ENCODE results near the gene SLC2A14.
"Not testable (repeated sequence)": the region's sequence is repeated elsewhere in the genome, so short reads cannot be mapped to it uniquely, and the experiment has no call there.

The SLC2A14 gene

GRCh38 chr12:7833201-7833600, 39.5 kb downstream of the SLC2A14 start:
- not testable (repeated sequence) for DNase-seq

GRCh38 chr12:7832059-7832696, 40.5 kb downstream of the SLC2A14 start:
- DNase-seq = no peak

DNA sequence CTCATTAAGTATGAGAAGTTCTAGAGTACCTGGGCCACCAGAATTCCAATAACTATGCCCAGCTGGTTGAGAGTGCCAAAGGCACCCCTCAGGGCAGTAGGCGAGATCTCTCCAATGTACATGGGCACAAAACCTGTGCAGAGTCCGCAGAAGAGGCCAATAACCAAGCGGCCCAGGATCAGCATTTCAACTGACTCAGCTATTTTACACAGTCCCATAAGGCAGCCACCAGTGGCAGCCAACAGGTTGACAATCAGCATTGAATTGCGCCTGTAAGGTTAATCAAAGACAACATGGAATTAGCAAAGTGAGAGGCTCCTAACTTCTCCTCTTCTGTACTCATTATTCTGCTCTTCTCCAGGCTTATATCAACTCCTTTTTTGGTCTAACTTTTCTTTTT, 43.0 kb downstream of the SLC2A14 start:
- not testable (repeated sequence) for DNase-seq

GRCh38 chr12:7825754-7826153, 47.0 kb downstream of the SLC2A14 start:
- DNase-seq = not testable (repeated sequence)

DNA sequence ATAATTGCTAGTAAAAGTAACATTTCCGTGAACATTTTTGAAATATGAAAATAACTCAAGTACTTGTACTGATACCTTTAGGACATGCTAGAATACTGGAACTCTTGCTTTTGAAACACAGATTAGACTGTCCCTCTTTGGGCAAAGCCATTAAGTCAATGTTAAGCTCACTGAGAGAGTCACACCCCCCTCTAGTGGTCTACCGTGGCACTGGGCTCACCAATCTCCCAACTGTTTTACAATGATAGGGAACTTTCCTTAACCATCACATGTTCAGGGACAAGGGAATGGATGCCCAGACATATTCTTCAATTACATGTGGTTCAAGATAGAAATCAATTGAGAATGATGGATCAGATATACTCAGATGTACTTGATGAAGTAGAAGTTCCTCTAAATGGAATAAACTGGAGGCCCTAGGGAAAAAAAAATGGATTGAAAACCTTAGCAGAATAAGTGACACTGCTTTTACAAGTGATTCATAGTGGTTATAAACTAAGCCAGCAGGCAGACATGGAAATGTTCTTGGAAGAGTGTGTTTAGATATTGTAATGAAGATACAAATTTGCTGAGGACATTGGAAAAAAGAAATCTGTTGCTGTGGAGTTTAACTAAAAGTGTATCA, 65.7 kb downstream of the SLC2A14 start:
- peak; percentile 33 for DNase-seq

- not testable (repeated sequence) for DNase-seq
Measured at GRCh38 chr12:7806319-7806718, 66.4 kb downstream of the SLC2A14 start.

- no peak for DNase-seq
Measured at GRCh38 chr12:7801460-7801859, 71.3 kb downstream of the SLC2A14 start.

GRCh38 chr12:7798750-7799308, 73.9 kb downstream of the SLC2A14 start:
- DNase-seq = not testable (repeated sequence)

DNA sequence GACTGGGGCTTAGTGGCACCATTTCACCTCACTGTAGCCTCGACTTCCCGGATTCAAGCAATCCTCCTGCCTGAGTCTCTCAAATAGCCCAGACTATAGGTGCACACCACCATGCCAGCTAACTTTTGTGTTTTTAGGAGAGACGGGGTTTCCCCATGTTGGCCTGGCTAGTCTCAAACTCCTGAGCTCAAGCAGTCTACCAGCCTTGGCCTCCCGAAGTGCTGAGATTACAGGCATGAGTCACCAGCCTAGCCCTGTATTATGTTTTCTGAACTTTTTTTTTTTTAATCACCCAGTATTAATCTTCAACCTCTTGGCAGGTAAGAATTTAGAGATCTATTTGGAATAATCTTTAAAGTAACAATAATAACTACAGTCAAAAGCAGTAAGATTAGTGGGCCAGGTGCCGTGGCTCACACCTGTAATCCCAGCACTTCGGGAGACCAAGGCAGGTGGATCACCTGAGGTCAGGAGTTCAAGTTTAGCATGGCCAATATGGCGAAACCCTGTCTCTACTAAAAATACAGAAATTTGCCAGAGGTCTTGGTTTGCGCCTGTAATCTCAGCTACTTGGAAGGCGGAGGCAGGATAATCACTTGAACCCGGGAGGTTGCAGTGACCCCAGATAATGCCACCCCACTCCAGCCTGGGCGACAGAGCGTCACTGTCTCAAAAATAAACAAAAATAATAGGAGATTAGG, 74.9 kb downstream of the SLC2A14 start:
- DNase-seq = no peak

GRCh38 chr12:7797269-7797668, 75.4 kb downstream of the SLC2A14 start:
- not testable (repeated sequence) for DNase-seq

- DNase-seq = no peak
Measured at GRCh38 chr12:7793211-7793610, 79.5 kb downstream of the SLC2A14 start.

DNA sequence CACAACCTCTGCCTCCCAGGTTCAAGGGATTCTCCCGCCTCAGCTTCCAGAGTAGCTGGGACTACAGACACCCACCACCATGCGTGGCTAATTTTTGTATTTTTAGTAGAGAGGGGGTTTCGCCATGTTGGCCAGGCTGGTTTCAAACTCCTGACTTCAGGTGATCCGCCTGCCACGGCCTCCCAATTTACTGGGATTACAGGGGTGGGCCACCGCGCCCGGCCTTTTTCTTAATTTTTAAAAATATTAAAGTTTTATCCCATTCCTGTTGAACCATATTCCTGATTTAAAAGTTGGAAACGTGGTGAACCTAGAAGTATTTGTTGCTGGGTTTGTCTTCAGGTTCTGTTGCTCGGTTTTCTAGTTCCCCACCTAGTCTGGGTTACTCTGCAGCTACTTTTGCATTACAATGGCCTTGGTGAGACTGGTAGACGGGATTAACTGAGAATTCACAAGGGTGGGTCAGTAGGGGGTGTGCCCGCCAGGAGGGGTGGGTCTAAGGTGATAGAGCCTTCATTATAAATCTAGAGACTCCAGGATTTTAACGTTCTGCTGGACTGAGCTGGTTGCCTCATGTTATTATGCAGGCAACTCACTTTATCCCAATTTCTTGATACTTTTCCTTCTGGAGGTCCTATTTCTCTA, 83.7 kb downstream of the SLC2A14 start, which contains the start of gene NANOG:
TSS of gene NANOG (plus strand) at position 519 of the 645 bp plus-strand sequence. CDS start 213 bp downstream, outside the sequence.
- DNase-seq = not testable (repeated sequence)

DNA sequence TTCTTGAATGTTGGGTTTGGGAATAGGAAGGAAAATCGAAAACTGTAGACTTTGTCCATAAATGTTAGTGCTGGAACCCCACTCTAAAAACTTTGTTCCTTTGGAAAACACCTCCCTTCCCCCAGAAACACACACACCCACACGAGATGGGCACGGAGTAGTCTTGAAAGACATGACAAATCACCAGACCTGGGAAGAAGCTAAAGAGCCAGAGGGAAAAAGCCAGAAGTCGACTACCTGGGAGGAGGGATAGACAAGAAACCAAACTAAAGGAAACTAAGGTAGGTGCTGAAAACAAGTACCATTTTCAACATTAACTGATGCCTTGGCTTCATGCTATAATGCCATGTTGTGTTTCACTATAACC, 84.4 kb downstream of the SLC2A14 start:
- DNase-seq = no peak

DNA sequence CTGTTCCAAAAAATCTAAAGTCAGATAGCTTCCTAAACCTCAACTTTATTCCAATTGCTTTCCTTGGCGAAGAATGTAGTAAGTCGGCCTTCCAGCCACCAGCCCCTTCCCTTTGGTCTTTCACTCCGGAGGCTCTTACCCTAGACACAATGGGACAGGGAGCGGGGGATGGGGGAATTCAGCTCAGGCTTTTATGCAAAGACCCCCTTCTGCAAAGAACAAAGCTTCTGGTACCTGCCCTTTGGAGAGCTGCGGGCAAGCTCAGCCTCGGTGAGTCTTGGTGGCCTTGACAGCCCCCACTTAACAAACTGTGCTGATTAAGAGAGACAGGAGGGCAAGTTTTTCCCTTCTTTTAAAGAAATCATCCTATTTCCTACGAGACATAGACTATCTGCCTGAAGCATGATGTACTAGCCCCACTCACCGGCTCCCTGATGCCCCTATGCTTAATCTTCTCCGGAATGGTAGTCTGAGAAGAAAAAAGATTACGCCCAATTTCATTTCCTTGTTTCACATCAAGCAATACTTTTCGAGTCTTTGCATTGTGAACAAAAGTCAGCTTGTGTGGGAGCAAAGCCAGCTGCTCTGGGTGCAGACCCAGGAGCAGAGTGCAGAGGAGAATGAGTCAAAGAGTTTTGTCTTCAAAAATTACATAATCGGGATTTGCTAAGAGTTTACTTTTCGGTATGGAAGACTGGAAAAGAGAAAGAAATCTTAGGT, 85.0 kb downstream of the SLC2A14 start:
- DNase-seq = no peak

DNA sequence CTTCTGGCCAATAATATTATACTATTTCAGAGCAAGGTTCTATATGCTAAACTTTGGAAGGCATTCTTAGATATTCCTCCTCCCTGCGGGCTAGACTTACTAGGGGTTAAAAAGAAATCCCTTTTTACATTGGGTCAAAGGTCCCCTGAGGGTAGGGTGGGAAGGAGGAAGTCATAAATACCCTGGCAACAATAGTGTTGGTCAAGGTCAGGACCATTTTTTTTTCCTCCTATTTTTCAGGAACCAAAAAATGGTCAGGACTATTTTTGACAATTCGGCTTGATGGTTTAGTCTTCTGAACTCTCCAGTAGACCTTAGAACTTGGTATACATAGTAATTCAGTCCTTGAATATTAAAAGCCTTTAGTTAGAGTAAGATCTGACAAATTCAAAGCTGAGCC, 88.0 kb downstream of the SLC2A14 start:
- DNase-seq = no peak

DNA sequence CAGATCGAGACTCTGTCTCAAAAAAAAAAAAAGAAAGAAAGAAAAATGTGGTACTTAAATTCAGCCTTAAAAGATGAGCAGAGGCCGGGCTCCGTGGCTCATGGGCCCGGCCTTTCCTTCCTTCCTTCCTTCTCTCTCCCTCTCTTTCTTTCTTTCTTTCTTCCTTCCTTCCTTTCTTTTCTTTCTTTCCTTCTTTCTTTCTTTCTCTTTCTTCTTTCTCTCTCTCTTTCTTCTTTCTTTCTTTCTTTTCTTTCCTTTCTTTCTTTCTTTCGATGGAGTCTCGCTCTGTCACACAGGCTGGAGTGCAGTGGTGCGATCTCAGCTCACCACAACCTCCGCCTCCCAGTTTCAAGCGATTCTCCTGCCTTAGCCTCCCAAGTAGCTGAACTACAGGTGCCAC, 89.3 kb downstream of the SLC2A14 start:
- not testable (repeated sequence) for DNase-seq

GRCh38 chr12:7782055-7782454, 90.7 kb downstream of the SLC2A14 start:
- DNase-seq = no peak

DNA sequence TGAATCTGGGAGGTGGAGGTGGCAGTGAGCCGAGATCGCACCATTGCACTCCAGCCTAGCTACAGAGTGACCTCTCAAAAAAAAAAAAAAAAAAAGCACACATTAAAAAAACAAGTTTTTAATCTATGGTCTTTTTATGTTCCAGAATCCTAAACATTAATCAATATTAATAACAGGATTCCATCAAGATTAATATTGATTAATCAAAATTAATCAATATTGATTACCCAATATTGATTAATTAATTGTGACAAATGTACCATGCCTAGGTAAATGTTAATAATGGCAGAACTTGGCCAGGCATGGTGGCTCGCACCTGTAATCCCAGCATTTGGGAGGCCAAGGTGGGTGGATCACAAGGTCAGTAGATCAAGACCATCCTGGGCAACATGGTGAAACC, 91.4 kb downstream of the SLC2A14 start:
- DNase-seq = no peak

DNA sequence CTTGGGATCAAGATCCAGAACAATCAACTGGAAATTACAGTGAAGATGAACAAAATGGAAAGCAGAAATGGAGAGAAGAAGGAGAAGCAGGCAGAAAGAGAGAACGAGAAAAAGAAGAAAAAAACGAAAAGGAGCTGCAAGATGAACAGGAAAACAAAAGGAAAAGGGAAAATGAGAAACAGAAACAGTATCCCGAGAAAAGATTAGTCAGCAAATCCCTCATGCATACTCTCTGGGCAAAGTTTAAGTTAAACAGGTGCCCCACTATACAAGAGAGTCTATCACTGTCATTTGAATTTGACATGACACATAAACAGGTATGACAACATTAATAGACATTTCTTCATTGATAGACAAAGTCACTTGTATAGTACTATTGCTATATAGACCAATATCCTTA, 102.7 kb downstream of the SLC2A14 start:
- DNase-seq = no peak

Data from NCI-H1105 (cell line).